ENCODE data around the gene LARGE1. TPM values are rescaled to one million over a fixed set of nuclear protein-coding genes. Genes with fewer than 3 reads are reported as not detected.

LARGE1 gene
- total and polyA plus RNA-seq, 2 of the 4 experiments (the other 2 are of a cell fraction), result 6.2 to 12.4 TPM

- no CpG with 5 or more reads among the region's 3 CpGs for WGBS, 2 experiments (ENCODE audit: extremely low coverage in 2 of 2, insufficient read length in 1 of 2)
These were observed 239.6 kb downstream of the LARGE1 start for GRCh38 chr22:33680632-33681031.

More at GRCh38 chr22:33680632-33681031, 239.6 kb downstream of the LARGE1 start:
- no peak overlapping the region for H3K4me2 ChIP-seq (ENCODE audit: low read depth, low read length)
- H2AK9ac ChIP-seq (replicated peaks; ENCODE audit: low read depth, low read length, poor library complexity), result no peak overlapping the region
- H3K27ac ChIP-seq (ENCODE audit: insufficient read depth, low read length), result no peak overlapping the region
- H3K4me3 ChIP-seq (ENCODE audit: insufficient read depth, low read depth, low read length), result no peak overlapping the region
- no peak overlapping the region for H2AFZ ChIP-seq (replicated peaks; ENCODE audit: low read length, poor library complexity)
- H4K5ac ChIP-seq (ENCODE audit: low read depth, low read length), result no peak overlapping the region
- CTCF ChIA-PET, result no interaction called here
- dilution Hi-C loops (cut with HindIII; ENCODE audit: low sequenced_read_pairs, unreplicated experiment), result no loop called here
- POLR2A ChIA-PET (ENCODE audit: unreplicated experiment), result no interaction called here
- BruUV-seq (replicated peaks), result no TSS peak
- no peak overlapping the region for H3K9ac ChIP-seq (ENCODE audit: low read depth, low read length)
- no peaks in the 10 kb centered on the region for H3K36me3 ChIP-seq (ENCODE audit: control insufficient read depth, insufficient read depth, low read length)
- H3K9me3 ChIP-seq (ENCODE audit: control insufficient read depth, insufficient read depth, low read length), result no peaks in the 10 kb centered on the region
- in situ Hi-C loops (cut with MboI; ENCODE audit: low sequenced_read_pairs), result no loop called here
- no peaks in the 10 kb centered on the region for H3K4me1 ChIP-seq (ENCODE audit: control insufficient read depth, insufficient read depth, low read length)
- no peak overlapping the region for H3K56ac ChIP-seq (ENCODE audit: extremely low read depth, insufficient read depth, low read length)
- H3K18ac ChIP-seq (ENCODE audit: low read depth, low read length), result no peak overlapping the region
- H4K20me1 ChIP-seq (ENCODE audit: insufficient read depth, low read length), result no peaks in the 10 kb centered on the region
- H3K14ac ChIP-seq (replicated peaks; ENCODE audit: low read depth, low read length), result no peak overlapping the region
- intact Hi-C loops (cut with micrococcal nuclease), result no loop called here
- H4K8ac ChIP-seq (ENCODE audit: low read depth in 2 of 2, low read length in 2 of 2), result no peak overlapping the region
- no peak overlapping the region for H2AK5ac ChIP-seq (ENCODE audit: low read depth, low read length)
- H2BK15ac ChIP-seq (ENCODE audit: low read depth, low read length), result no peak overlapping the region
- no peaks in the 10 kb centered on the region for H3K27me3 ChIP-seq (ENCODE audit: control insufficient read depth, insufficient read depth, low read length)
- no peak overlapping the region for H2BK5ac ChIP-seq (ENCODE audit: low read depth, low read length, poor library complexity, severe bottlenecking)
- H2BK20ac ChIP-seq (ENCODE audit: low read depth, low read length), result no peak overlapping the region
- TF ChIP-seq CEBPB (IDR thresholded peaks at IDR 0.05; ENCODE audit: low read depth, low read length) (no peak), SMC3 (IDR thresholded peaks at IDR 0.05; ENCODE audit: low read depth, low read length) (no peak), CTCF (conservative IDR thresholded peaks at IDR 0.05; ENCODE audit: low read depth, low read length) (no peak), BHLHE40 (IDR thresholded peaks at IDR 0.05; ENCODE audit: low read depth, low read length) (no peak), MAZ (IDR thresholded peaks at IDR 0.05; ENCODE audit: borderline replicate concordance, low read depth, low read length) (no peak), POLR2A (IDR thresholded peaks at IDR 0.05; ENCODE audit: low read depth, low read length) (no peak), RFX5 (IDR thresholded peaks at IDR 0.05; ENCODE audit: low read depth, low read length) (no peak), FOS (IDR thresholded peaks at IDR 0.05; ENCODE audit: low read depth, low read length) (no peak), NFE2L2 (IDR thresholded peaks at IDR 0.05; ENCODE audit: low read depth, low read length) (no peak)
- H2BK120ac ChIP-seq (ENCODE audit: low read depth, low read length), result no peak overlapping the region
- no peak overlapping the region for H3K23ac ChIP-seq (ENCODE audit: low read depth, low read length)
- DNase-seq (no peak), ATAC-seq (ENCODE audit: low read depth) (no peak)
- H3K9me1 ChIP-seq (ENCODE audit: insufficient read depth, low read length), result 0 out of 2 replicates have a peak, but pooled peaks cover 5% of the 10 kb centered on the region
- no peak overlapping the region for H4K91ac ChIP-seq (ENCODE audit: insufficient read depth, low read depth, low read length)
- H3K4ac ChIP-seq (ENCODE audit: low read depth, low read length), result no peak overlapping the region
- no peaks in the 10 kb centered on the region for H3K79me1 ChIP-seq (ENCODE audit: low read depth in 1 of 2, low read length in 2 of 2)

Data from IMR-90 (cell line).